Measurements from ENCODE around the gene DMPK. TPM values are rescaled to one million over a fixed set of nuclear protein-coding genes. Genes with fewer than 3 reads are reported as not detected.

Gene DMPK
- total and polyA plus RNA-seq, 2 experiments from 2014 or later: 15.3 to 26.6 TPM

- Histone ChIP-seq H3K9me3 (ENCODE audit: low read depth) (no peaks in the 10 kb centered on the region), H3K4me1 (ENCODE audit: insufficient read depth) (peaks cover 19% of the 10 kb centered on the region), H3K4me3 (peak overlapping the region; percentile 64), H3K4me2 (ENCODE audit: unreplicated experiment) (peak overlapping the region; percentile 71), H3K9me2 (ENCODE audit: insufficient read depth) (no peaks in the 10 kb centered on the region), H3F3A (ENCODE audit: insufficient read depth) (peaks cover 11% of the 10 kb centered on the region), H2AFZ (no peak overlapping the region), H3K79me2 (ENCODE audit: insufficient read depth) (peaks cover 34% of the 10 kb centered on the region), H3K9ac (peak overlapping the region; percentile 80), H4K20me1 (ENCODE audit: insufficient read depth) (no peaks in the 10 kb centered on the region), H3K36me3 (ENCODE audit: low read depth) (peaks cover 3% of the 10 kb centered on the region; the same call in 1 of the 2 replicates), H3K27me3 (replicated peaks; ENCODE audit: insufficient read depth) (no peaks in the 10 kb centered on the region), H3K27ac (peak overlapping the region; percentile 87)
- in situ Hi-C loops (cut with MboI): no loop called here
- WGBS, 2 experiments (ENCODE audit: low coverage in 1 of 2, low lambda C conversion rate in 2 of 2, missing lambda C conversion rate in 2 of 2): 8 to 13% methylated on average over 23 to 26 of the region's 26 CpGs
- TF ChIP-seq EZH2 (IDR thresholded peaks at IDR 0.05; ENCODE audit: insufficient read depth, poor library complexity, severe bottlenecking) (no peak), EZH2phosphoT487 (IDR thresholded peaks at IDR 0.05; ENCODE audit: insufficient read depth, low read depth) (no peak)
- peak; percentile 92 for DNase-seq
Measured at GRCh38 chr19:45782820-45783785, 813 bp upstream of the DMPK start.

- Histone ChIP-seq H3K9me2 (ENCODE audit: insufficient read depth) (no peaks in the 10 kb centered on the region), H3K79me2 (ENCODE audit: insufficient read depth) (peaks cover 19% of the 10 kb centered on the region), H3K4me3 (peak overlapping the region; percentile 64), H3K36me3 (ENCODE audit: low read depth) (peaks cover 8% of the 10 kb centered on the region; the same call in 1 of the 2 replicates), H3K27me3 (replicated peaks; ENCODE audit: insufficient read depth) (no peaks in the 10 kb centered on the region), H3F3A (ENCODE audit: insufficient read depth) (peaks cover 11% of the 10 kb centered on the region), H3K9me3 (ENCODE audit: low read depth) (no peaks in the 10 kb centered on the region), H3K27ac (no peak overlapping the region), H3K4me1 (ENCODE audit: insufficient read depth) (peaks cover 19% of the 10 kb centered on the region), H3K4me2 (ENCODE audit: unreplicated experiment) (peak overlapping the region; percentile 71), H2AFZ (no peak overlapping the region), H4K20me1 (ENCODE audit: insufficient read depth) (no peaks in the 10 kb centered on the region), H3K9ac (peak overlapping the region; percentile 80)
- in situ Hi-C loops (cut with MboI): no loop called here
- DNase-seq: peak; percentile 61
- 17 to 20% methylated on average over 14 to 17 of the region's 17 CpGs for WGBS, 2 experiments (ENCODE audit: low coverage in 1 of 2, low lambda C conversion rate in 2 of 2, missing lambda C conversion rate in 2 of 2)
- TF ChIP-seq EZH2 (IDR thresholded peaks at IDR 0.05; ENCODE audit: insufficient read depth, poor library complexity, severe bottlenecking) (no peak), EZH2phosphoT487 (IDR thresholded peaks at IDR 0.05; ENCODE audit: insufficient read depth, low read depth) (no peak)
Measured at GRCh38 chr19:45781214-45782161, 802 bp downstream of the DMPK start.

GRCh38 chr19:45780448-45781213 lies 1.7 kb downstream of the DMPK start:
- peak overlapping the region; percentile 80; the same call in 1 of the 2 replicates for H3K9ac ChIP-seq
- no peak overlapping the region for H2AFZ ChIP-seq
- no peak overlapping the region for H3K27ac ChIP-seq
- DNase-seq: no peak
- H3K9me2 ChIP-seq (ENCODE audit: insufficient read depth): no peaks in the 10 kb centered on the region
- WGBS, 2 experiments (ENCODE audit: low coverage in 1 of 2, low lambda C conversion rate in 2 of 2, missing lambda C conversion rate in 2 of 2): 20 to 23% methylated on average over 7 to 13 of the region's 13 CpGs
- peaks cover 10% of the 10 kb centered on the region for H3K79me2 ChIP-seq (ENCODE audit: insufficient read depth)
- TF ChIP-seq EZH2phosphoT487 (IDR thresholded peaks at IDR 0.05; ENCODE audit: insufficient read depth, low read depth) (no peak), EZH2 (IDR thresholded peaks at IDR 0.05; ENCODE audit: insufficient read depth, poor library complexity, severe bottlenecking) (no peak)
- peak overlapping the region; percentile 71 for H3K4me2 ChIP-seq (ENCODE audit: unreplicated experiment)
- peak overlapping the region; percentile 64 for H3K4me3 ChIP-seq
- H3K4me1 ChIP-seq (ENCODE audit: insufficient read depth): peaks cover 19% of the 10 kb centered on the region
- H3F3A ChIP-seq (ENCODE audit: insufficient read depth): peaks cover 11% of the 10 kb centered on the region
- H3K9me3 ChIP-seq (ENCODE audit: low read depth): no peaks in the 10 kb centered on the region
- no peaks in the 10 kb centered on the region for H4K20me1 ChIP-seq (ENCODE audit: insufficient read depth)
- no peaks in the 10 kb centered on the region for H3K27me3 ChIP-seq (replicated peaks; ENCODE audit: insufficient read depth)
- in situ Hi-C loops (cut with MboI): no loop called here
- peaks cover 8% of the 10 kb centered on the region; the same call in 1 of the 2 replicates for H3K36me3 ChIP-seq (ENCODE audit: low read depth)
